Measurements from ENCODE around the gene ZSWIM5. TPM values are rescaled to one million over a fixed set of nuclear protein-coding genes. Genes with fewer than 3 reads are reported as not detected.
"Not testable (repeated sequence)": the region's sequence is repeated elsewhere in the genome, so short reads cannot be mapped to it uniquely, and the experiment has no call there.

ZSWIM5 gene
- total and polyA plus RNA-seq, 2 experiments from 2014 or later = 6.6 to 7.6 TPM

DNA sequence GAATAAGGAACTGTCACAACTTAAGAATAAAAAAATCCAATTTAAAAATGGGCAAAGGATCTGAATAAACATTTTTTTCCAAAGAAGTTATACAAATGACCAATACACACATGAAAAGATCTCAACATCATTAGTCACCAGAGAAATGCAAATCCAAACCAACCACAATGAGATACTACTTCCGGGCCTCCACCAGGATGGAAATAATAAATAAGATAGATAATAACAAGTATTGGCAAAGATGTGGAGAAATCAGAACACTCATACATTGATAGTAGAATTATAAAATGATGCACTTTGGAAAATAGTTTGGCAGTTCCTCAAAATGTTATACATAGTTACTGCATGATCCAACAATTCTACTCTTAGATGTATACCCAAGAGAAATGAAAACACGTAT lies 18.7 kb downstream of the ZSWIM5 start:
- no peaks in the 10 kb centered on the region for H3K36me3 ChIP-seq
- H3K27ac ChIP-seq = no peak overlapping the region
- H3K4me1 ChIP-seq (ENCODE audit: low read depth) = no peaks in the 10 kb centered on the region
- peak in 1 of 2 donors; percentile 8 for DNase-seq (ENCODE audit: low read depth in 1 of 2, low spot score in 1 of 2)
- H3K9me3 ChIP-seq (ENCODE audit: low read depth) = no peaks in the 10 kb centered on the region
- TF ChIP-seq, protein P1, sequence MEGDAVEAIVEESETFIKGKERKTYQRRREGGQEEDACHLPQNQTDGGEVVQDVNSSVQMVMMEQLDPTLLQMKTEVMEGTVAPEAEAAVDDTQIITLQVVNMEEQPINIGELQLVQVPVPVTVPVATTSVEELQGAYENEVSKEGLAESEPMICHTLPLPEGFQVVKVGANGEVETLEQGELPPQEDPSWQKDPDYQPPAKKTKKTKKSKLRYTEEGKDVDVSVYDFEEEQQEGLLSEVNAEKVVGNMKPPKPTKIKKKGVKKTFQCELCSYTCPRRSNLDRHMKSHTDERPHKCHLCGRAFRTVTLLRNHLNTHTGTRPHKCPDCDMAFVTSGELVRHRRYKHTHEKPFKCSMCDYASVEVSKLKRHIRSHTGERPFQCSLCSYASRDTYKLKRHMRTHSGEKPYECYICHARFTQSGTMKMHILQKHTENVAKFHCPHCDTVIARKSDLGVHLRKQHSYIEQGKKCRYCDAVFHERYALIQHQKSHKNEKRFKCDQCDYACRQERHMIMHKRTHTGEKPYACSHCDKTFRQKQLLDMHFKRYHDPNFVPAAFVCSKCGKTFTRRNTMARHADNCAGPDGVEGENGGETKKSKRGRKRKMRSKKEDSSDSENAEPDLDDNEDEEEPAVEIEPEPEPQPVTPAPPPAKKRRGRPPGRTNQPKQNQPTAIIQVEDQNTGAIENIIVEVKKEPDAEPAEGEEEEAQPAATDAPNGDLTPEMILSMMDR (IDR thresholded peaks at IDR 0.05; ENCODE audit: low read depth, low read length) = no peak
- no peaks in the 10 kb centered on the region for H3K27me3 ChIP-seq
- no peak overlapping the region for H3K4me3 ChIP-seq

DNA sequence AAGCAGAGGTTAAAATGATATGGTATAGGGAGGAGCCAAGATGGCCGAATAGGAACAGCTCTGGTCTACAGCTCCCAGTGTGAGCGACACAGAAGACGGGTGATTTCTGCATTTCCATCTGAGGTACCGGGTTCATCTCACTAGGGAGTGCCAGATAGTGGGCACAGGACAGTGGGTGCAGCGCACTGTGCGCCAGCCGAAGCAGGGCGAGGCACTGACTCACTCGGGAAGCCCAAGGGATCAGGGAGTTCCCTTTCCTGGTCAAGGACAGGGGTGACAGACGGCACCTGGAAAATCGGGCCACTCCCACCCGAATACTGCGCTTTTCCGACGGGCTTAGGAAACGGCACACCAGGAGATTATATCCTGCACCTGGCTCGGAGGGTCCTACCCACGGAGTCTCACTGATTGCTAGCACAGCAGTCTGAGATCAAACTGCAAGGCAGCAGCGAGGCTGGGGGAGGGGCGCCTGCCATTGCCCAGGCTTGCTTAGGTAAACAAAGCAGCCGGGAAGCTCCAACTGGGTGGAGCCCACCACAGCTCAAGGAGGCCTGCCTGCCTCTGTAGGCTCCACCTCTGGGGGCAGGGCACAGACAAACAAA lies 26.4 kb downstream of the ZSWIM5 start:
- H3K27me3 ChIP-seq; H3K9me3 ChIP-seq (ENCODE audit: low read depth); H3K4me1 ChIP-seq (ENCODE audit: low read depth); H3K27ac ChIP-seq; DNase-seq (ENCODE audit: low read depth in 1 of 2, low spot score in 1 of 2); H3K4me3 ChIP-seq; H3K36me3 ChIP-seq: not testable (repeated sequence)

DNA sequence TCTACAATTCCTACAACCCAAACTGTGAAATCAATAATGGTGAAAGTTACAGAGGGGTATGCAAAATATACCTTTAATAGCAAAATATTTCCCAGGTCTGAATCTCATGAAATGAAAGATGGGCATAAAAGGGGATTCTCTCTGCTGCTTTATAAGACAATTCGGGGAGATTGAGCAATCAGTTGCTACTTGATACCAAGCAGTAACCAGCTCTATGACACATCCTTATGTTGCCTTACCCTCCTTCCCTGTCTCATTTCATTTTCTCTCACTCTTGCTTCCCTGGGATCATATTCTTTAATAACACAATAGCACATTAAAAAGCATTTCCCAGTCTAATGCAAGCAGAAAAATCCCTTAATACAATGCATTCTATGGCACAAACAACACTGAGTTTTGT lies 29.0 kb downstream of the ZSWIM5 start:
- no peaks in the 10 kb centered on the region for H3K4me1 ChIP-seq (ENCODE audit: low read depth)
- H3K36me3 ChIP-seq = no peaks in the 10 kb centered on the region
- no peaks in the 10 kb centered on the region for H3K9me3 ChIP-seq (ENCODE audit: low read depth)
- TF ChIP-seq, protein P1 (IDR thresholded peaks at IDR 0.05; ENCODE audit: low read depth, low read length) = no peak
- no peak overlapping the region for H3K4me3 ChIP-seq
- DNase-seq (ENCODE audit: low read depth in 1 of 2, low spot score in 1 of 2) = peak in 1 of 2 donors; percentile 15
- no peak overlapping the region for H3K27ac ChIP-seq
- H3K27me3 ChIP-seq = no peaks in the 10 kb centered on the region

DNA sequence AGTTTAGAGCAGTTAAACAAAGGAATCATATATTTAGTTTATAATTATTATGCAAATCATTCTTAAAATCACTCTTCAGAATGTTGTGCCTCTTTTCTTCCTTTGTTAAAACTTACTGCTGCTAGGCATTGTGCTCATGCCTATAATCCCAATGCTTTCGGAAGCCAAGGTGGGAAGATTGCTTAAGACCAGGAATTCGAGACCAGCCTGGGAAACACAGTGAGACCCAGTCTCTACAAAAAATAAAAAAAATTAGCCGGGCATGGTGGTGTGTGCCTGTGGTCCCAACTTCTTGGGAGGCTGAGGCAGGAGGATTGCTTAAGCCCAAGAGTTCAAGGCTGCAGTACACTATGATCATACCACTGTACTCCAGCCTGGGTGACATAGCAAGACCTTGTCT lies 33.6 kb downstream of the ZSWIM5 start:
- Histone ChIP-seq H3K36me3 (no peaks in the 10 kb centered on the region), H3K9me3 (ENCODE audit: low read depth) (no peaks in the 10 kb centered on the region), H3K27me3 (no peaks in the 10 kb centered on the region), H3K4me1 (ENCODE audit: low read depth) (no peaks in the 10 kb centered on the region), H3K27ac (no peak overlapping the region), H3K4me3 (no peak overlapping the region)
- TF ChIP-seq, protein P1 (IDR thresholded peaks at IDR 0.05; ENCODE audit: low read depth, low read length) = no peak
- no peak for DNase-seq (ENCODE audit: low read depth in 1 of 2, low spot score in 1 of 2)

DNA sequence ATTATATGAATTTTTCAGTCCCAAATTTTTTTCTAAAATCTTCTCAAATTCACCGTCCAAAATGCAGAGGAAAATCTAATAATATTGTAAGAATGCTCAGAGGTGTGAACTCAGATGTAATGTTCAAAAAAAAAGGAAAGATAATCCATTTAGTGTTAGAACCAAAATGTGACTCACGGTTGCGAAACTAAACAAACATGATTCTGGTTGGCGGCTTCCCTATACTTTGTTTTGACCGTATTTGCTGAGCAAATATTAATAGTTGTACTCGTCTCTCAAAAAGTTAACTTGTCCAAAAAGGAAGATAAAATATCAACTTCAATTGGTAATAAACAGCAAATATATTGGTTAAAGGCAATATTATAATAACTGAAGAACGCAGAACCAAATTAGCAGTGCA lies 34.4 kb downstream of the ZSWIM5 start:
- Histone ChIP-seq H3K27me3 (no peaks in the 10 kb centered on the region), H3K27ac (no peak overlapping the region), H3K36me3 (no peaks in the 10 kb centered on the region), H3K4me3 (no peak overlapping the region), H3K4me1 (ENCODE audit: low read depth) (no peaks in the 10 kb centered on the region), H3K9me3 (ENCODE audit: low read depth) (no peaks in the 10 kb centered on the region)
- TF ChIP-seq, protein P1 (IDR thresholded peaks at IDR 0.05; ENCODE audit: low read depth, low read length) = no peak
- DNase-seq (ENCODE audit: low read depth in 1 of 2, low spot score in 1 of 2) = peak in 1 of 2 donors; percentile 50

DNA sequence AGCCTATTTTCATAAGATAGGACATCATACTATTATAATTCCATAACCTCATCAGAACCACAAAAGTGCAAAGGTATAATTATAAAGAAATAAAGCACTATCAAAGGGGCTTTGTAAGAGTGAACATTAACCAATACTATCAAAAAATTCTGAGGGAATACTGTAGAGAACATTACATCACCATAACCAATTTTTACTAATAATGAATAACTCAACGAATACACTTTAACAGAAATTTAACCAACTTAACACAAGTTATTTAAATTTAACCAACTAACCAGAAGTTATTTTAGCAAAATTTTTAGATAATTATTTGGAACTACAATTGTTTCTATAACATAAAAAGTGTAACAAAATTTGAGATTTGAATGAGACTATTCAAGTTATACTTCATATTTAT lies 34.8 kb downstream of the ZSWIM5 start:
- DNase-seq (ENCODE audit: low read depth in 1 of 2, low spot score in 1 of 2) = no peak
- Histone ChIP-seq H3K9me3 (ENCODE audit: low read depth) (no peaks in the 10 kb centered on the region), H3K27ac (no peak overlapping the region), H3K4me1 (ENCODE audit: low read depth) (no peaks in the 10 kb centered on the region), H3K4me3 (no peak overlapping the region), H3K27me3 (no peaks in the 10 kb centered on the region), H3K36me3 (no peaks in the 10 kb centered on the region)
- TF ChIP-seq, protein P1 (IDR thresholded peaks at IDR 0.05; ENCODE audit: low read depth, low read length) = no peak
